Measurements from ENCODE around the gene HIGD2A.
A peak's percentile ranks its signal among the peaks of the same experiment; 100 is the strongest.

The HIGD2A gene

GRCh38 chr5:176410486-176411180 lies 22.1 kb downstream of the HIGD2A start:
- DNase-seq (ENCODE audit: insufficient read length, low spot score) (peak; percentile 42), FAIRE-seq (no peak)
- no peak for TF ChIP-seq POLR2A (IDR thresholded peaks at IDR 0.05; ENCODE audit: low read depth, low read length)

GRCh38 chr5:176412517-176413254 lies 24.1 kb downstream of the HIGD2A start:
- no peak for DNase-seq (ENCODE audit: insufficient read length, low spot score)
- no peak for FAIRE-seq
- TF ChIP-seq POLR2A (IDR thresholded peaks at IDR 0.05; ENCODE audit: low read depth, low read length): no peak

GRCh38 chr5:176413255-176413565 lies 24.7 kb downstream of the HIGD2A start:
- FAIRE-seq: no peak
- TF ChIP-seq POLR2A (IDR thresholded peaks at IDR 0.05; ENCODE audit: low read depth, low read length): no peak
- DNase-seq (ENCODE audit: insufficient read length, low spot score): no peak

- FAIRE-seq: no peak
- TF ChIP-seq POLR2A (IDR thresholded peaks at IDR 0.05; ENCODE audit: low read depth, low read length): no peak
Measured at GRCh38 chr5:176413709-176414191, 25.2 kb downstream of the HIGD2A start.

GRCh38 chr5:176414704-176415103 lies 26.2 kb downstream of the HIGD2A start:
- no peak for TF ChIP-seq POLR2A (IDR thresholded peaks at IDR 0.05; ENCODE audit: low read depth, low read length)
- no peak for FAIRE-seq
- DNase-seq (ENCODE audit: insufficient read length, low spot score): no peak

More at GRCh38 chr5:176413709-176414191, 25.2 kb downstream of the HIGD2A start:
- no peak for DNase-seq (ENCODE audit: insufficient read length, low spot score)

GRCh38 chr5:176415240-176415951 lies 26.8 kb downstream of the HIGD2A start:
- no peak for DNase-seq (ENCODE audit: insufficient read length, low spot score)
- no peak for TF ChIP-seq POLR2A (IDR thresholded peaks at IDR 0.05; ENCODE audit: low read depth, low read length)
- no peak for FAIRE-seq

- TF ChIP-seq POLR2A (IDR thresholded peaks at IDR 0.05; ENCODE audit: low read depth, low read length): peak; percentile 89
- peak; percentile 88 for DNase-seq (ENCODE audit: insufficient read length, low spot score)
- no peak for FAIRE-seq
Measured at GRCh38 chr5:176415952-176416924, 27.7 kb downstream of the HIGD2A start, which contains the start of gene CLTB. CLTB (minus strand) TSS chr5:176416539; CDS start chr5:176416363, 176 bp downstream.

GRCh38 chr5:176416965-176417364 lies 28.4 kb downstream of the HIGD2A start:
- DNase-seq (ENCODE audit: insufficient read length, low spot score): no peak
- no peak for FAIRE-seq
- no peak for TF ChIP-seq POLR2A (IDR thresholded peaks at IDR 0.05; ENCODE audit: low read depth, low read length)

- no peak for TF ChIP-seq POLR2A (IDR thresholded peaks at IDR 0.05; ENCODE audit: low read depth, low read length)
- no peak for FAIRE-seq
- no peak for DNase-seq (ENCODE audit: insufficient read length, low spot score)
Measured at GRCh38 chr5:176418251-176418650, 29.7 kb downstream of the HIGD2A start.

GRCh38 chr5:176420086-176420485 lies 31.5 kb downstream of the HIGD2A start:
- no peak for TF ChIP-seq POLR2A (IDR thresholded peaks at IDR 0.05; ENCODE audit: low read depth, low read length)
- DNase-seq (ENCODE audit: insufficient read length, low spot score): no peak
- no peak for FAIRE-seq

- no peak for FAIRE-seq
- no peak for DNase-seq (ENCODE audit: insufficient read length, low spot score)
- TF ChIP-seq POLR2A (IDR thresholded peaks at IDR 0.05; ENCODE audit: low read depth, low read length): no peak
Measured at GRCh38 chr5:176420972-176421544, 32.5 kb downstream of the HIGD2A start.

- DNase-seq (ENCODE audit: insufficient read length, low spot score) (no peak), FAIRE-seq (no peak)
- no peak for TF ChIP-seq POLR2A (IDR thresholded peaks at IDR 0.05; ENCODE audit: low read depth, low read length)
Measured at GRCh38 chr5:176424181-176424580, 35.6 kb downstream of the HIGD2A start.

- no peak for TF ChIP-seq POLR2A (IDR thresholded peaks at IDR 0.05; ENCODE audit: low read depth, low read length)
- FAIRE-seq: no peak
- no peak for DNase-seq (ENCODE audit: insufficient read length, low spot score)
Measured at GRCh38 chr5:176425138-176425537, 36.6 kb downstream of the HIGD2A start.

Data from H54 (cell line).